ENCODE data around the gene LNPK. TPM values are rescaled to one million over a fixed set of nuclear protein-coding genes. Genes with fewer than 3 reads are reported as not detected.

LNPK gene
- total and polyA plus RNA-seq, 2 experiments from 2014 or later: 5.4 to 8.1 TPM

DNA sequence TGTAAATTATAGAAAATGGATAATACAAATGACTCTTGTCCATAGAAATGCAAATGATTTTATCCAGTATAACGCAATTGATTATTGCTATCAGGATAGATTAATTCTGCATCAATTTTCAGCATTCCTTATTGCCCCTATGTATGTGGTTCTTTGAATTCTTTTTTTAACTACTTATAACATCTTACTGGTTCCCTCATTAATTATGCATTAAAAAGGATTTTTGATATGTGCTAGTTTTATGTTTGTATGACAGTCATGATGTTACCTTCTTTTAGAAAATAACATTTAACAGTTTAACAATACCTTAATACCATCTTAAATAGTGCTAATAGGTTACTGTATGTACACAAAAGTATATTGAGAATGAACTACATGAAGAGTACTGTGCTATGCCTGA lies 20.0 kb upstream of the LNPK start:
- H3K36me3 ChIP-seq (ENCODE audit: insufficient read depth): no peaks in the 10 kb centered on the region
- H3K4me3 Mint-ChIP-seq: no peak overlapping the region

More for the DNA sequence above, 20.0 kb upstream of the LNPK start:
- Histone ChIP-seq H2AFZ (no peak overlapping the region), H3K27ac (ENCODE audit: low read depth) (no peak overlapping the region), H3K4me2 (no peak overlapping the region), H3K27me3 (ENCODE audit: insufficient read depth) (no peaks in the 10 kb centered on the region), H3F3A (replicated peaks; ENCODE audit: low read depth) (no peaks in the 10 kb centered on the region), H3K4me1 (ENCODE audit: insufficient read depth) (no peaks in the 10 kb centered on the region), H3K79me2 (replicated peaks; ENCODE audit: insufficient read depth) (no peaks in the 10 kb centered on the region), H3K9me2 (ENCODE audit: insufficient read depth) (no peaks in the 10 kb centered on the region), H3K4me3 (no peak overlapping the region), H4K20me1 (replicated peaks; ENCODE audit: insufficient read depth) (no peaks in the 10 kb centered on the region)
- no peak for DNase-seq (ENCODE audit: low spot score)
- Mint-ChIP-seq H3K27ac (no peak overlapping the region), H3K9me3 (no peaks in the 10 kb centered on the region), H3K36me3 (ENCODE audit: low read depth) (no peaks in the 10 kb centered on the region), H3K27me3 (ENCODE audit: insufficient read depth, low read depth, poor library complexity) (no peaks in the 10 kb centered on the region), H3K4me1 (no peaks in the 10 kb centered on the region)
- TF ChIP-seq EZH2 (IDR thresholded peaks at IDR 0.05; ENCODE audit: low read depth, unreplicated experiment) (no peak), JUNB (IDR thresholded peaks at IDR 0.05; ENCODE audit: unreplicated experiment) (no peak), EZH2phosphoT487 (IDR thresholded peaks at IDR 0.05; ENCODE audit: unreplicated experiment) (no peak), ZNF331 (CRISPR knock-in tag; IDR thresholded peaks at IDR 0.05; ENCODE audit: low read depth) (no peak), POLR2AphosphoS5 (IDR thresholded peaks at IDR 0.05; ENCODE audit: low read depth) (no peak), STAT1 (IDR thresholded peaks at IDR 0.05; ENCODE audit: unreplicated experiment) (no peak), ZNF114 (CRISPR knock-in tag; IDR thresholded peaks at IDR 0.05) (no peak), CTCF (conservative IDR thresholded peaks at IDR 0.05; ENCODE audit: low read depth in 2 of 2) (no peak), ETS1 (IDR thresholded peaks at IDR 0.05) (no peak), CREB1 (CRISPR knock-in tag; IDR thresholded peaks at IDR 0.05; ENCODE audit: low read depth) (no peak), NANOG (IDR thresholded peaks at IDR 0.05; ENCODE audit: borderline replicate concordance) (no peak)
- TF ChIP-seq, protein P1, sequence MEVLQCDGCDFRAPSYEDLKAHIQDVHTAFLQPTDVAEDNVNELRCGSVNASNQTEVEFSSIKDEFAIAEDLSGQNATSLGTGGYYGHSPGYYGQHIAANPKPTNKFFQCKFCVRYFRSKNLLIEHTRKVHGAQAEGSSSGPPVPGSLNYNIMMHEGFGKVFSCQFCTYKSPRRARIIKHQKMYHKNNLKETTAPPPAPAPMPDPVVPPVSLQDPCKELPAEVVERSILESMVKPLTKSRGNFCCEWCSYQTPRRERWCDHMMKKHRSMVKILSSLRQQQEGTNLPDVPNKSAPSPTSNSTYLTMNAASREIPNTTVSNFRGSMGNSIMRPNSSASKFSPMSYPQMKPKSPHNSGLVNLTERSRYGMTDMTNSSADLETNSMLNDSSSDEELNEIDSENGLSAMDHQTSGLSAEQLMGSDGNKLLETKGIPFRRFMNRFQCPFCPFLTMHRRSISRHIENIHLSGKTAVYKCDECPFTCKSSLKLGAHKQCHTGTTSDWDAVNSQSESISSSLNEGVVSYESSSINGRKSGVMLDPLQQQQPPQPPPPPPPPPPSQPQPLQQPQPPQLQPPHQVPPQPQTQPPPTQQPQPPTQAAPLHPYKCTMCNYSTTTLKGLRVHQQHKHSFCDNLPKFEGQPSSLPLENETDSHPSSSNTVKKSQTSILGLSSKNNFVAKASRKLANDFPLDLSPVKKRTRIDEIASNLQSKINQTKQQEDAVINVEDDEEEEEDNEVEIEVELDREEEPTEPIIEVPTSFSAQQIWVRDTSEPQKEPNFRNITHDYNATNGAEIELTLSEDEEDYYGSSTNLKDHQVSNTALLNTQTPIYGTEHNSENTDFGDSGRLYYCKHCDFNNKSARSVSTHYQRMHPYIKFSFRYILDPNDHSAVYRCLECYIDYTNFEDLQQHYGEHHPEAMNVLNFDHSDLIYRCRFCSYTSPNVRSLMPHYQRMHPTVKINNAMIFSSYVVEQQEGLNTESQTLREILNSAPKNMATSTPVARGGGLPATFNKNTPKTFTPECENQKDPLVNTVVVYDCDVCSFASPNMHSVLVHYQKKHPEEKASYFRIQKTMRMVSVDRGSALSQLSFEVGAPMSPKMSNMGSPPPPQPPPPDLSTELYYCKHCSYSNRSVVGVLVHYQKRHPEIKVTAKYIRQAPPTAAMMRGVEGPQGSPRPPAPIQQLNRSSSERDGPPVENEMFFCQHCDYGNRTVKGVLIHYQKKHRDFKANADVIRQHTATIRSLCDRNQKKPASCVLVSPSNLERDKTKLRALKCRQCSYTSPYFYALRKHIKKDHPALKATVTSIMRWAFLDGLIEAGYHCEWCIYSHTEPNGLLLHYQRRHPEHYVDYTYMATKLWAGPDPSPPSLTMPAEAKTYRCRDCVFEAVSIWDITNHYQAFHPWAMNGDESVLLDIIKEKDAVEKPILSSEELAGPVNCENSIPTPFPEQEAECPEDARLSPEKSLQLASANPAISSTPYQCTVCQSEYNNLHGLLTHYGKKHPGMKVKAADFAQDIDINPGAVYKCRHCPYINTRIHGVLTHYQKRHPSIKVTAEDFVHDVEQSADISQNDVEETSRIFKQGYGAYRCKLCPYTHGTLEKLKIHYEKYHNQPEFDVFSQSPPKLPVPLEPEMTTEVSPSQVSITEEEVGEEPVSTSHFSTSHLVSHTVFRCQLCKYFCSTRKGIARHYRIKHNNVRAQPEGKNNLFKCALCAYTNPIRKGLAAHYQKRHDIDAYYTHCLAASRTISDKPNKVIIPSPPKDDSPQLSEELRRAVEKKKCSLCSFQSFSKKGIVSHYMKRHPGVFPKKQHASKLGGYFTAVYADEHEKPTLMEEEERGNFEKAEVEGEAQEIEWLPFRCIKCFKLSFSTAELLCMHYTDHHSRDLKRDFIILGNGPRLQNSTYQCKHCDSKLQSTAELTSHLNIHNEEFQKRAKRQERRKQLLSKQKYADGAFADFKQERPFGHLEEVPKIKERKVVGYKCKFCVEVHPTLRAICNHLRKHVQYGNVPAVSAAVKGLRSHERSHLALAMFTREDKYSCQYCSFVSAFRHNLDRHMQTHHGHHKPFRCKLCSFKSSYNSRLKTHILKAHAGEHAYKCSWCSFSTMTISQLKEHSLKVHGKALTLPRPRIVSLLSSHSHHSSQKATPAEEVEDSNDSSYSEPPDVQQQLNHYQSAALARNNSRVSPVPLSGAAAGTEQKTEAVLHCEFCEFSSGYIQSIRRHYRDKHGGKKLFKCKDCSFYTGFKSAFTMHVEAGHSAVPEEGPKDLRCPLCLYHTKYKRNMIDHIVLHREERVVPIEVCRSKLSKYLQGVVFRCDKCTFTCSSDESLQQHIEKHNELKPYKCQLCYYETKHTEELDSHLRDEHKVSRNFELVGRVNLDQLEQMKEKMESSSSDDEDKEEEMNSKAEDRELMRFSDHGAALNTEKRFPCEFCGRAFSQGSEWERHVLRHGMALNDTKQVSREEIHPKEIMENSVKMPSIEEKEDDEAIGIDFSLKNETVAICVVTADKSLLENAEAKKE (CRISPR knock-in tag; IDR thresholded peaks at IDR 0.05): no peak
- TF ChIP-seq, protein P2, sequence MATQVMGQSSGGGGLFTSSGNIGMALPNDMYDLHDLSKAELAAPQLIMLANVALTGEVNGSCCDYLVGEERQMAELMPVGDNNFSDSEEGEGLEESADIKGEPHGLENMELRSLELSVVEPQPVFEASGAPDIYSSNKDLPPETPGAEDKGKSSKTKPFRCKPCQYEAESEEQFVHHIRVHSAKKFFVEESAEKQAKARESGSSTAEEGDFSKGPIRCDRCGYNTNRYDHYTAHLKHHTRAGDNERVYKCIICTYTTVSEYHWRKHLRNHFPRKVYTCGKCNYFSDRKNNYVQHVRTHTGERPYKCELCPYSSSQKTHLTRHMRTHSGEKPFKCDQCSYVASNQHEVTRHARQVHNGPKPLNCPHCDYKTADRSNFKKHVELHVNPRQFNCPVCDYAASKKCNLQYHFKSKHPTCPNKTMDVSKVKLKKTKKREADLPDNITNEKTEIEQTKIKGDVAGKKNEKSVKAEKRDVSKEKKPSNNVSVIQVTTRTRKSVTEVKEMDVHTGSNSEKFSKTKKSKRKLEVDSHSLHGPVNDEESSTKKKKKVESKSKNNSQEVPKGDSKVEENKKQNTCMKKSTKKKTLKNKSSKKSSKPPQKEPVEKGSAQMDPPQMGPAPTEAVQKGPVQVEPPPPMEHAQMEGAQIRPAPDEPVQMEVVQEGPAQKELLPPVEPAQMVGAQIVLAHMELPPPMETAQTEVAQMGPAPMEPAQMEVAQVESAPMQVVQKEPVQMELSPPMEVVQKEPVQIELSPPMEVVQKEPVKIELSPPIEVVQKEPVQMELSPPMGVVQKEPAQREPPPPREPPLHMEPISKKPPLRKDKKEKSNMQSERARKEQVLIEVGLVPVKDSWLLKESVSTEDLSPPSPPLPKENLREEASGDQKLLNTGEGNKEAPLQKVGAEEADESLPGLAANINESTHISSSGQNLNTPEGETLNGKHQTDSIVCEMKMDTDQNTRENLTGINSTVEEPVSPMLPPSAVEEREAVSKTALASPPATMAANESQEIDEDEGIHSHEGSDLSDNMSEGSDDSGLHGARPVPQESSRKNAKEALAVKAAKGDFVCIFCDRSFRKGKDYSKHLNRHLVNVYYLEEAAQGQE (IDR thresholded peaks at IDR 0.05; ENCODE audit: unreplicated experiment): no peak
- ATAC-seq: no peak
